ENCODE data around the gene UFSP2. TPM values are rescaled to one million over a fixed set of nuclear protein-coding genes. Genes with fewer than 3 reads are reported as not detected.
A peak's percentile ranks its signal among the peaks of the same experiment; 100 is the strongest.

The UFSP2 gene
- total and polyA plus RNA-seq, 7 experiments from 2014 or later: 13.9 to 54.6 (median 26.5) TPM

DNA sequence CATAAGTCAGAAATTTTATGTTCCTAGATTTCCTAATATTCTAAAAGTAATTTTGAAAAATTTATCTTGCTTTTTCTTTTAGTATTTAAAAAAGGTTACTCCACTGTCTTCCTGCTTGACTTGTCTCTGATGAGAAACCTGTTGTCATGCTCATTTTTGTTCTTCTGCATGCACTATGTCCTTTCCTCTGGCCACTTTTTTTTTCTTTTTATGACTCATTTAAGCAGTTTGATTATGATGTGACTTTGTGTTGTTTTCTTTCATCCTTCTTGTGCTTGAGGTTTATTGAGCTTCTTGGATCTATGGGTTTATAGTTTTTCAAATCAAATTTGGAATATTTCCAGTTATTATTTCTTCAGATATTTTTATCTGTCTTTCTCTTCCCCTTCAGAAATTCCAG, 12.0 kb upstream of the UFSP2 start:
- POLR2A ChIA-PET: interaction anchor here (0.7 kb wide), 1 partner anchor 1001 kb away, joined by 3 read pairs; no protein-coding TSS in a partner anchor

DNA sequence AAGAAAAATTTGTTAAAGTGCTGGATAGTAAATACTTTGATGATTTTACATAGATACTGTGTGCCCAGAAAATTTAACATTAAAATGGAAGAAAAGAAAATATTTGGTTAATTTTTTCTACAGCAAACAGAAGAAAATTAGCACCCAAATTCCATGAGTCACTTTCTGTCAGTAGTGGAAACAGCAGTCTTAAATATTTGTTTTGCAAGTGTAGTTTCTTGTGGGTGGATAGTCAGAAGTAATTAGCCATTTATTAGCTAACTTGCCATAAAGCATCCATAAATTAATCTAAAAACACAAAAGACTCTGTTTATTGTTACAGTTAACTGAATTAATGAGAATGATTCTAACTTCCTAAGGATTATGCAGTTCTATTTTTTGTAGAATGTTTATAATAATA, 9.7 kb upstream of the UFSP2 start:
- no peaks in the 10 kb centered on the region for H3K9me3 ChIP-seq (ENCODE audit: control insufficient read depth in 2 of 3, low read length in 3 of 3)
- no peak overlapping the region for H3K4me3 Mint-ChIP-seq
- no peaks in the 10 kb centered on the region for H3K36me3 Mint-ChIP-seq
- H3K36me3 ChIP-seq (ENCODE audit: control insufficient read depth in 2 of 3, insufficient read depth in 3 of 3, low read length in 3 of 3): no peaks in the 10 kb centered on the region
- POLR2A ChIA-PET: no interaction called here
- H3K4me3 ChIP-seq (ENCODE audit: low read length): no peak overlapping the region
- intact Hi-C loops (cut with micrococcal nuclease): no loop called here
- no peaks in the 10 kb centered on the region for H3K9me3 Mint-ChIP-seq
- H3K4me1 ChIP-seq (ENCODE audit: control insufficient read depth in 2 of 2, insufficient read depth in 2 of 2, low read length in 2 of 2): no peaks in the 10 kb centered on the region
- ATAC-seq (no peak), DNase-seq (no peak)
- CTCF ChIA-PET: no interaction called here
- no peak overlapping the region for H3K27ac ChIP-seq (ENCODE audit: low read depth, low read length)
- H3K27me3 Mint-ChIP-seq: peaks cover 0 to 17% (median 4%) of the 10 kb centered on the region in 5 donors
- no peaks in the 10 kb centered on the region for H3K27me3 ChIP-seq (ENCODE audit: control insufficient read depth in 2 of 2, insufficient read depth in 2 of 2, low read length in 2 of 2)
- H3K4me1 Mint-ChIP-seq: no peaks in the 10 kb centered on the region
- H3K27ac Mint-ChIP-seq: no peak overlapping the region

More for the DNA sequence above, 12.0 kb upstream of the UFSP2 start:
- Histone ChIP-seq H3K36me3 (ENCODE audit: control insufficient read depth in 2 of 3, insufficient read depth in 3 of 3, low read length in 3 of 3) (no peaks in the 10 kb centered on the region), H3K4me3 (ENCODE audit: low read length) (no peak overlapping the region), H3K27me3 (ENCODE audit: control insufficient read depth in 2 of 2, insufficient read depth in 2 of 2, low read length in 2 of 2) (no peaks in the 10 kb centered on the region), H3K27ac (ENCODE audit: low read depth, low read length) (no peak overlapping the region), H3K9me3 (ENCODE audit: control insufficient read depth in 2 of 3, low read length in 3 of 3) (no peaks in the 10 kb centered on the region), H3K4me1 (ENCODE audit: control insufficient read depth in 2 of 2, insufficient read depth in 2 of 2, low read length in 2 of 2) (no peaks in the 10 kb centered on the region)
- Mint-ChIP-seq H3K4me3 (no peak overlapping the region), H3K9me3 (no peaks in the 10 kb centered on the region), H3K27ac (no peak overlapping the region), H3K27me3 (peaks cover 0 to 11% (median 4%) of the 10 kb centered on the region in 5 donors), H3K4me1 (no peaks in the 10 kb centered on the region), H3K36me3 (no peaks in the 10 kb centered on the region)
- DNase-seq: no peak
- CTCF ChIA-PET: no interaction called here
- intact Hi-C loops (cut with micrococcal nuclease): no loop called here
- ATAC-seq: no peak

DNA sequence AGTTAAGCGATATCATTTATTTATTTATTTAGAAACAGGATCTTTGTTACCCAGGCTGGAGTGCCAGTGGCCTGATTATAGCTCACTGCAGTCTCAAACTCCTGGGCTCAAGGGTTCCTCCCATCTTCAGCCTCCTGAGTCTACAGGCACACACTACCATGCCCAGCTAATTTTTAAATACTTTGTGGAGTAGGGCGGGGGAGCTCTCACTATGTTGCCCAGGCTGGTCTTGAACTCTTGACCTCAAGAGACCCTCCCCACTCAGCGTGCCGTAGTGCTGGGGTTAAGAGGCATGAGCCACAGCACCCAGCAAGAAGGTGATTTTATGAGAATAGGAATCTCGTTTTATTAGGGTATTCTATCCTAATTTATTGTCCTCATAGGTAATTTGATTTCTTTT, 3.9 kb upstream of the UFSP2 start:
- CTCF ChIA-PET: no interaction called here
- H3K4me1 ChIP-seq (ENCODE audit: control insufficient read depth in 2 of 2, insufficient read depth in 2 of 2, low read length in 2 of 2): peaks cover 8 to 10% of the 10 kb centered on the region in 2 donors
- H3K36me3 ChIP-seq (ENCODE audit: control insufficient read depth in 2 of 3, insufficient read depth in 3 of 3, low read length in 3 of 3): peaks cover 0 to 6% (median 0%) of the 10 kb centered on the region in 3 experiments
- Mint-ChIP-seq H3K27me3 (peaks cover 0 to 19% (median 10%) of the 10 kb centered on the region in 5 donors), H3K36me3 (peaks cover 0 to 5% (median 0%) of the 10 kb centered on the region in 5 donors), H3K4me3 (no peak overlapping the region), H3K27ac (no peak overlapping the region), H3K4me1 (peaks cover 6 to 16% (median 9%) of the 10 kb centered on the region in 7 donors), H3K9me3 (peaks cover 0 to 2% (median 0%) of the 10 kb centered on the region in 11 donors)
- ATAC-seq (no peak), DNase-seq (no peak)
- H3K27me3 ChIP-seq (ENCODE audit: control insufficient read depth in 2 of 2, insufficient read depth in 2 of 2, low read length in 2 of 2): no peaks in the 10 kb centered on the region
- no peak overlapping the region for H3K27ac ChIP-seq (ENCODE audit: low read depth, low read length)
- no peaks in the 10 kb centered on the region for H3K9me3 ChIP-seq (ENCODE audit: control insufficient read depth in 2 of 3, low read length in 3 of 3)
- intact Hi-C loops (cut with micrococcal nuclease): loop anchor here (5.0 to 10.0 kb wide), 6 partner anchors 765 to 1925 kb away; partner anchors contain the start of genes CYP4V2 (in 1 of the 2), ING2 (in 1 of the 2), RWDD4 (in 1 of the 2) and TRAPPC11 (in 1 of the 2)
- POLR2A ChIA-PET: no interaction called here
- no peak overlapping the region for H3K4me3 ChIP-seq (ENCODE audit: low read length)

DNA sequence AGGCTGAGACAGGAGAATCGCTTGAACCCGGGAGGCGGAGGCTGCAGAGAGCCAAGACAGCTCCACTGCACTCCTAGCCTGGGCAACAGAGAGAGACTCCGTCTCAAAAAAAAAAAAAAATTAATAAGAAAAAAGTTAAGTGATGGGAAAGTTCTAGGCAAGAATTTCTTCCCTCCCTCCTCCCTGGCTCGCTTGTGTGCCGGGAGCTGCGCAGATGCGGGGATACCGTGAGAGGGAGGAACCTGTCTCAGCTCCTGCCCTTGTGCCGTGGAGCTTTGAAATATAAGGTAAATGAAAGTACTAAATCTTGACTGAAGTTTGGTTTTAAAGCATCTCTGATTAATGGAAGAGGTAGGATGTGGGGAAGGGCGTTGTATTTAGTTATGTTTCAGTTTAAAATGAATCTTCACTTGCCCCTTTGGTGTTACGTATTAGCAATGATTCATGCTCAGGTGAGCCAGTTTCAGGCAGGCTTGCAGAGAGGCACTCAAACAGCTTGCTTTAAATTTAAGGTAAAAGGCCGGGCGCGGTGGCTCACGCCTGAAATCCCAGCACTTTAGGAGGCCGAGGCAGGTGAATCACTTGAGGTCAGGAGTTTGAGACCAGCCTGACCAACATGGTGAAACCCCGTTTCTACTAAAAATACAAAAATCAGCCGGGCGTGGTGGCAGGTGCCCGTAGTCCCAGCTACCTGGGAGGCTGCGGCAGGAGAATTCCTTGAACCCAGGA, 1.4 kb upstream of the UFSP2 start:
- peak overlapping the region in 7 of 10 donors; percentile 9 to 52 (median 35) for H3K4me3 Mint-ChIP-seq
- Histone ChIP-seq H3K36me3 (ENCODE audit: control insufficient read depth in 2 of 3, insufficient read depth in 3 of 3, low read length in 3 of 3) (peaks cover 0 to 6% (median 0%) of the 10 kb centered on the region in 3 experiments), H3K9me3 (ENCODE audit: control insufficient read depth in 2 of 3, low read length in 3 of 3) (no peaks in the 10 kb centered on the region), H3K27me3 (ENCODE audit: control insufficient read depth in 2 of 2, insufficient read depth in 2 of 2, low read length in 2 of 2) (no peaks in the 10 kb centered on the region), H3K4me3 (ENCODE audit: low read length) (no peak overlapping the region), H3K27ac (ENCODE audit: low read depth, low read length) (no peak overlapping the region), H3K4me1 (ENCODE audit: control insufficient read depth in 2 of 2, insufficient read depth in 2 of 2, low read length in 2 of 2) (peaks cover 16 to 18% of the 10 kb centered on the region in 2 donors)
- H3K36me3 Mint-ChIP-seq: peaks cover 0 to 5% (median 2%) of the 10 kb centered on the region in 5 donors
- DNase-seq: no peak
- intact Hi-C loops (cut with micrococcal nuclease): loop anchor here (1.0 to 10.0 kb wide), 9 partner anchors 170 to 1922 kb away; partner anchors contain the start of genes RWDD4 (in 2 of the 2), TRAPPC11 (in 2 of the 2), CASP3 (in 1 of the 2) and CYP4V2 (in 1 of the 2)
- ChIA-PET POLR2A (interaction anchor here (4.5 kb wide), 1 partner anchor 31 kb away, joined by 49 read pairs; the partner anchor contains the start of genes ANKRD37 and LRP2BP), CTCF (interaction anchor here (0.6 to 0.7 kb wide), 2 partner anchors 174 to 195 kb away, joined by 3 to 4 read pairs; no protein-coding TSS in a partner anchor)
- peaks cover 0 to 16% (median 10%) of the 10 kb centered on the region in 5 donors for H3K27me3 Mint-ChIP-seq
- ATAC-seq: no peak
- H3K9me3 Mint-ChIP-seq: peaks cover 0 to 2% (median 0%) of the 10 kb centered on the region in 11 donors
- H3K4me1 Mint-ChIP-seq: peaks cover 20 to 31% (median 25%) of the 10 kb centered on the region in 7 donors
- H3K27ac Mint-ChIP-seq: peak overlapping the region in 6 of 9 donors; percentile 29 to 93 (median 74)

DNA sequence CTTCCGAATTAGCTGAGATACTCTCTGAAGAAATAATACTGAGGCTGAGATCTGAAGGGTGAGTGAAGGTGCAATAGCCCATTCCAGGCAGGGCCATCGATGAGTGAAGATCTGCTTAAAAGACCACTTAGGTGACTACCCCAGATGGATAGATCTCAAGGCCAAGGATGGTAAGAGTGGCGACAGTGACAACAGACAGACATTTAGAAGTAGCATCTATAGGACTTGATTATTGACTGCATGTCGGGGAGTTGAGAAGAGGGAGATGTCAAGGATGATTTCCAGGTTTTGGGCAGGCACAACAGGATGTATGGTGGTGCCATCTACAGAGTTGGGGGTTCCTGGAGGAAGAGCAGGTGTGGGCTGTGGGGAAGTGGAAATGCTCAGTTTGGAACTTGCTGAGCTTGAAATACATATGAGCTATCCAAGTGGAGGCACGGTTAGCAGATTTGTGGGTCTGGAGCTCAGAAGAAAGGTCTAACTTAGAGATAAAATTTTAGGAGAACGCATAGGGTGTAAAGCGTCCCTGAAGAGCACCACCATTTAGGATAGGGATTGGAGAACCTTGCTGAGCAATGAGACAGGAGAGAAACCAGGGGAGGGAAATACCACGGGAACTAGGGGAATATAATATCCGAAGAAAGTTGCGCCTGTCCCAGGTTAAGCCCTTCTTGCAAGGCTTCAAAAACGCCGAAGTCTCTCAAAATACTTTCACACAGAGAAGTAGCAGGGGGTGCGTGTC, 688 bp downstream of the UFSP2 start:
- H3K4me3 Mint-ChIP-seq: peak overlapping the region; percentile 78 to 97 (median 90)
- no peak for ATAC-seq
- peak overlapping the region; percentile 98 for H3K4me3 ChIP-seq (ENCODE audit: low read length)
- H3K4me1 ChIP-seq (ENCODE audit: control insufficient read depth in 2 of 2, insufficient read depth in 2 of 2, low read length in 2 of 2): peaks cover 16 to 18% of the 10 kb centered on the region in 2 donors
- peaks cover 0 to 14% (median 0%) of the 10 kb centered on the region in 3 experiments for H3K36me3 ChIP-seq (ENCODE audit: control insufficient read depth in 2 of 3, insufficient read depth in 3 of 3, low read length in 3 of 3)
- peak overlapping the region; percentile 95 for H3K27ac ChIP-seq (ENCODE audit: low read depth, low read length)
- H3K9me3 Mint-ChIP-seq: peaks cover 0 to 2% (median 0%) of the 10 kb centered on the region in 11 donors
- H3K4me1 Mint-ChIP-seq: peaks cover 25 to 43% (median 38%) of the 10 kb centered on the region in 7 donors
- POLR2A ChIA-PET: interaction anchor here (0.8 to 4.5 kb wide), 8 partner anchors 13 to 950 kb away, joined by 3 to 49 read pairs (median 4); partner anchors contain the start of genes ANKRD37, LRP2BP and SLC25A4
- peaks cover 0 to 10% (median 2%) of the 10 kb centered on the region in 5 donors for H3K27me3 Mint-ChIP-seq
- peak overlapping the region; percentile 89 to 100 (median 99) for H3K27ac Mint-ChIP-seq
- CTCF ChIA-PET: interaction anchor here (1.0 to 1.4 kb wide), 3 partner anchors 22 to 173 kb away, joined by 3 to 4 read pairs (median 3); partner anchors contain the start of gene ANKRD37
- peaks cover 7 to 15% (median 11%) of the 10 kb centered on the region in 5 donors for H3K36me3 Mint-ChIP-seq
- no peaks in the 10 kb centered on the region for H3K9me3 ChIP-seq (ENCODE audit: control insufficient read depth in 2 of 3, low read length in 3 of 3)
- peak in 4 of 9 donors; percentile 5 to 10 (median 9) for DNase-seq
- intact Hi-C loops (cut with micrococcal nuclease): loop anchor here (1.0 to 10.0 kb wide), 13 partner anchors 29 to 1920 kb away; partner anchors contain the start of genes ANKRD37 (in 2 of the 2), CCDC110 (in 2 of the 2), CENPU (in 1 of the 2) and CYP4V2 (in 1 of the 2)
- no peaks in the 10 kb centered on the region for H3K27me3 ChIP-seq (ENCODE audit: control insufficient read depth in 2 of 2, insufficient read depth in 2 of 2, low read length in 2 of 2)
